M059J (cell line): ENCODE data around the gene COL9A3. TPM values are rescaled to one million over a fixed set of nuclear protein-coding genes. Genes with fewer than 3 reads are reported as not detected.

Experiments used
- DNase-seq: peaks from one replicate; pipeline ENCODE4 v3.0.0-alpha.2; 2012; ENCODE audit warnings: low read depth
- total RNA-seq: library from RNA; depleted of rRNA; stranded (reverse); fragments of >200 nt; shearing (Covaris generic); gene quantifications from 2 replicates; pipeline ENCODE4 v1.2.3, GENCODE V29; 2014

COL9A3 gene
- total RNA-seq, 1 experiment from 2014 or later, result 0.17 TPM

DNA sequence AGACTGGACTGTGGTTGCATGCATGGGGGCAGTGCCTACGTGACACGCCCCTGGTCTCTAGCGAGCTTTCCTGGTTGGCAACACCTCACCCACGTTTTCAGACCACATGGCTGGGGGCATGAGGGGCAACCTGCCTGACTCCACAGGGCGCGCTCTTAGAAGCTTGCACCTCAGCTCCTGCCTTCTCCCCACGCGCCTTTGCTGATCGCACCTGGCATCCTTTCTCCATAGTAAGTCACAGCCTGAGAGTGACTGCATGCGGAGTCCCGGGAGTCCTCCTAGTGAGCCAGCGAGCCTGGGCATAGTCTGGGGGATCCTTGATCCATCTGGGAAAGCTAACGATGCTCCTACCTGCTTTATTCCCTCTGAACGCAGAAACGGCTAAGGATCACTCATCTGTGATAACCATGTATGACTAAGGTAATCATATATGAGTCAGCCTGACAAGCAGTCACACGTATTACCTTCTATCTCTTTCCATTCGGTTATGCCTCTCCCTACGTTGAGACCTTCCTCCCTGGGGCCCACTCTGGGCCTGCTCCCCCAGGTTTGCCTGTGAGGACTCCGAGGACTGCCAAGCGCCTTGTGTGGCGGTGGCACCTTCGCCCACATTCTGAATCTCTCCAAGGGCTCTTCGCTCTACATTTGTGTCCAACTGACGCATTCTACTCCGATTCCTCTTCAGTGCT, 40.2 kb downstream of the COL9A3 start:
- no peak for DNase-seq

GRCh38 chr20:62858058-62858830, 41.4 kb downstream of the COL9A3 start:
- no peak for DNase-seq

DNA sequence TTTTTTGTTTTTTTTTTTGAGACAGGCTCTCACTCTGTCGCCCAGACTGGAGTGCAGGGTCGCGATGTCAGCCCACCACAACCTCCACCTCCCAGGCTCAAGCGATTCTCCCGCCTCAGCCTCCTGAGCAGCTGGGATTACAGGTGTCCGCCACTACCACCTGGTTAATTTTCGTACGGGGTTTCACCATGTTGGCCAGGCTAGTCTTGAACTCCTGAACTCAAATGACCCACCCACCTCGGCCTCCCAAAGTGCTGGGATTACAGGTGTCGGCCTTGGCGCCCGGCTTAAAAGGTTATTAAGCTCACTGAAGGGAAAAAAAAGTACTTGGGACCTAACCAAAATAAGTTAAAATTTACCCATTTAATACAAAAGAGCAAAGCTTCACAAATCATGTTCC, 42.9 kb downstream of the COL9A3 start:
- DNase-seq, result no peak

DNA sequence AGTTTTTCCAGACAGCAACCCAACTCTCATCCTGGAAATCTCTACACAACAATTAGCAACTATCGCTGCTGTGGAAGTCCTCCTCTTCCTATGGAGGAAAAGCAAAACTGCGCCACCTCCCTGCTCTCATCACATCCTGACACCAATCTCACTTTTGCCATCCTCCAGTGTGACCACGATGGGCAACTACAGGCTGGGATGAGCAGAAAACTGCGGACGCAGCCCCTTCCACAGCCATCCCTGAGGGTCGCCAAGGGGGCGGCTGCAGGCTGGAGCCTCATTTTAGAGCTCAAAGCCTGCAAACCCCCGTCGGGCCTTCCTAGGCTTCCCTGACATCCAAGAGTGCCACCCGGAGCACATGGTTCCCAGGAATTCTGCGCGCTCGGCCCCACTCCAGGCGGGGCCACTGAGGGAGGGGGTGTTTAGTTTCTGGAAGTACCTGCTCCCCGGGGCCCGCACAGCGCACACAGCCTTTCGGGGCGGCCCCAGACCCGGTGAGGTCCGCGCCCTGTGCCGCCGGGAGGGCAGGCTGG, 43.6 kb downstream of the COL9A3 start:
- DNase-seq, result peak; percentile 25

- peak; percentile 33 for DNase-seq
Observed at GRCh38 chr20:62860924-62861691, 44.3 kb downstream of the COL9A3 start.

DNA sequence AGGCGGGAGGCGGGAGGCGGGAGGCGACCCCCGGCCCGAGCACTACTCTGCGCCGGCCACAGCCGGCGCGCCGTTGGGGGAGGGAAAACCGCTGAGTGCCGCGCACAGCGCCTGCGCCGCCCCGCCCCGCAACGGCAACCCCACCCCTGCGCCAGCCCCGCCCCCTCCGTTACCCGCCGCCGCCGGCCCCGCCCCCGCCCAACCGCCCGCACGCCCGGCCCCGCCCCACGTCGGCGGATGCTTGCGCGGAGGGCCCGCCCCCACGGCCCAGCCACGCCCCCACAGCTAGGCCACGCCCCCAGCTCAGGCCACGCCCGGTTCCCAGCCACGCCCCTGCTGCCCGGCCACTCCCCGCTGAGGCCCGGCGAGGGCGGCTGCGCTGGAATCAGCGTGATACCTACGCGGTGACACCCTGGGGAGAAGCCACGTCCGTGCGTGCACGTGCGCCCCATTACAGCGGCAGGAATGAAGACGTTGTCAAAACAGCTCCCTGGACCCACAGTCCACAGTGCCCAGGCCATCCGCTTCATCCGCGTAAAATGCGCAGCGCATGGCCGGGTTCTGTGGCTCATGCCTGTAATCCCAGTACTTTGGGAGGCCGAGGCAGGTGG, 45.0 kb downstream of the COL9A3 start, which contains the start of gene TCFL5:
TCFL5 (minus strand) TSS at position 97 of the 611 bp plus-strand sequence. CDS start 152 bp downstream, outside the sequence.
- DNase-seq, result peak; percentile 48

- DNase-seq, result no peak
Observed at GRCh38 chr20:62864207-62864606, 47.4 kb downstream of the COL9A3 start.

DNA sequence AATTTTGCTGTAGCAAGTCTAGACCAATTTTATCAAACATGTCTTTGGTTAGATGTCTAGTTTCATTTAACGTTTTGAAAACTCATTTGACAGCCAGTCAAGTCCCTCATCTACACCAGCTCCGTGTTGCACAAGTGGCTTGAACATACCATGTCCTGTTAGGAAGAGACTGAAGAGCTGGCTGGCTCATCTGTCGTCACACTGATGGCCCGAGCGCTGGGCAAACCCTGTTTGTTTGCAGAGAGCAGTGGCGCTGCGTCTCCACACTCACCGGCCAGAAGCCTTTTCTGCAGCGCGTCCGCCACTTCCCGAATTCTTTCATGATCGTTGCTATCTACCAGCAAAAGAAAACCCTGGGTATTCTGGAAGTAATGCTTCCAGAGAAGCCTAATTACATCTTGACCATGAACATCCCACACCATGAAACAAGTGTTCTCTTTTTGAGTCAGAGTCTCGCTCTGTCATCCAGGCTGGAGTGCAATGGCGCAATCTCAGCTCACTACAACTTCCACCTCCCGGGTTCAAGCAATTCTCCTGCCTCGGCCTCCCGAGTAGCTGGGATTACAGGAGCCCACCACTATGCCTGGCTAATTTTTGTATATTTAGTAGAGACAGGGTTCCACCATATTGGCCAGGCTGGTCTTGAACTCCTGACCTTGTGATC, 55.5 kb downstream of the COL9A3 start:
- DNase-seq, result no peak

DNA sequence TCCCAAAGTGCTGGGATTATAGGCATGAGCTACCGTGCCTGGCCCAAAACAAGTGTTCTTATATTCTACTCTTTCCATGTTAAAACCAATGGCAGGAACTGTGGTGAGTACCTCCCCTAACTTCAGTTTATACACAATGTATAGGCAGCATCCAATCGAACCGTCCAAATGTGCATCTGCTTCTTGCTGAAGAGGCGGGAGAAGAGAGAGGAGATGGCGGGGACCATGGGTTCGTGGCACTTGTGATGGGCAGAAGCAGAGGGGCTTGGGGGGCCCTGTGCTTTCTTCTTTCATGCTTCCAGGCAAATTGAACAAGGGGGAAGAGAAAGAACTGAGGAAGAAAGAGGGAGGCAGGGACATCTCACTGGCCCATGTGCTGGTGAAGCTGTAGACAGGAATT, 56.0 kb downstream of the COL9A3 start:
- no peak for DNase-seq

GRCh38 chr20:62873280-62873679, 56.4 kb downstream of the COL9A3 start:
- no peak for DNase-seq

DNA sequence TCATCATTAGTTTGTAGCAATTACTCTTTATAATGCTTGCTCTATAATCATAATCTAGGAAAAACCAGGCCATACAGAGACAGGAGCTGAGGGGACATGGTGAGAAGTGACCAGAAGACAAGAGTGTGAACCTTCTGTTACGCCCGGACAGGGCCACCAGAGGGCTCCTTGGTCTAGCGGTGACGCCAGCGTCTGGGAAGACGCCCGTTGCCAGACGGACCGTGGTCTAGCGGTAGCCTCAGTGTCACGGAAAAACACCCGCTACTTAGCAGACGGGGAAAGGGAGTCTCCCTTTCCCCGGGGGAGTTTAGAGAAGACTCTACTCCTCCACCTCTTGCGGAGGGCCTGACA, 56.8 kb downstream of the COL9A3 start:
- peak; percentile 85 for DNase-seq

DNA sequence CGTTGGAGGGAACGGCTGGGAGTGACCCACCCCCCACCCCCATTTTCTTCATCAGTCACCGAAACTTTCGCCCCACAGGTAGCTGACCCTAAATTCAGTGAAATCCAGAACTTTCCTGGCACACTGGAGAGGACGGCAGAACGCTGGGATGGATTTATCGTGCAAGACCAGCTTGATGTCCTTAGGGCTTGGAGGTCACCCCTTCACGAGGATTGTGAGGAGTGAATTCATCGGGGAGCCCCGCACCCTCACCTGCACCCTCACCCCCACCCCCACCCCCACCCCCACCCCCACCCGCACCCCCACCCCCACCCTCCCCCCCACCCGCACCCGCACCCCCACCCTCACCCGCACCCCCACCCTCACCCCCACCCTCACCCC, 58.1 kb downstream of the COL9A3 start:
- peak; percentile 32 for DNase-seq

GRCh38 chr20:62875419-62876361, 58.8 kb downstream of the COL9A3 start:
- peak; percentile 94 for DNase-seq

DNA sequence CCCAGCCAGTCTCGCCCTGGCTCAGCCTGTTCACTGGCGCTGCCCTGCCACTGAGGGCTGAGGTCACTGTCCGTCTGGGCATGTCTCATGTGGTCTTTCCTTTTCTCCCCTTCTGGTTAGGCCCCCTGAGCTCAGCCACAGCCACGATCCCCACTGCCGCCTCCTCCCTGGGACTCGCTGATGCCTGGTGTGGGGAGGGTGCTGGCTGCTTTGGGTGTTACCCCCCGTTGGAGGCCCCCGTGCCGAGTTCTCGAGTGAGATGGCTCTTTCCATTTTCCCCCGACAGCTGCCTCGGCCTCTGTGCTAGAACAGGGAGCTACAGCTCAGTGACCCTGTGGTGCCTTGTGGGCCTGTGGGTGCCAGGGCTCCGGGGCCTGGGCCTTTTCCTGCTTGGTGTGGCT, 59.7 kb downstream of the COL9A3 start:
- no peak for DNase-seq

DNA sequence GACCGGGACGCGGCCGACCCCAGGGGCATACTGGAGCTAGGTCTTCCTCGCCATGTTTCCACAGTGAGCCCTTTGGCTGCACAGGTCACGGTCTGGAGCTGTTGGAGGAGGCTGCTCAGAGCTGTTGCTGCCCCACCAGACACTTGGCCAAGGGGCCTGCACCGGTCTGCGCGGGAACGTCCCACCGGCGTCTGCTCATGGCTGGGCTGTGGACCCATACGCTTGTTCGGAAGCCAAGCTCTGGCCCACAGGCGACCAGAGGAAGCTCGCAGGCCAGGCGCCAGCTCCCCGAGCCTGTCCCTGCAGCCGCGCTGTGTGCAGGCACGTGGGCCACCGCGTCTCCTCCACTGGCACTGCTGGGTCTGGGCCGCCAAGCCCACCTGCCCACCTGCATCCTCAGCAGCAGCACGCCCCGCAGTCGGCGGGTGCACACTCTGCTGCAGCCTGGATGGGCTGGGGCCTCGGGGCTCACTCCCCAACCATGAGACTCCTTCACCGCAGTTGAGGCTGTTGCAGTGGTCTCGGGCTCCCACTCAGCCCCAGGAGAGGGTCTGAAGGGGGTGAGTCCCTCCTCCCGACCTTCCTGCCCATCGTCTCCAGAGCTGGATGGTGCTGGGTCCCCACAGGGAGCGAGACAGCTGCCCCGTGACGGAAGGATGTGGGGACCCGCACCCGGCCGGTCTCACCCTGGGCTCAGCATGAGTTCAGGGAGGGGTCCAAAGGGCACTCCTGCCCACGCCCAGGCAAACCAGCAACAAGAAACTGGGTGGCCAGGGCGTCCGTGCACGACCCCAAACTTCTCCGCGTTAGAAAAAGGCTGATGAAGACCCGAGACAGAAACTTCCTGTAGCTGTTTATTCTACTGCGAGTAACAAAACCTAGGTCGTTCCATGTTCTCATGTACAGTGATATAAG, 60.3 kb downstream of the COL9A3 start:
- DNase-seq, result peak; percentile 16

DNA sequence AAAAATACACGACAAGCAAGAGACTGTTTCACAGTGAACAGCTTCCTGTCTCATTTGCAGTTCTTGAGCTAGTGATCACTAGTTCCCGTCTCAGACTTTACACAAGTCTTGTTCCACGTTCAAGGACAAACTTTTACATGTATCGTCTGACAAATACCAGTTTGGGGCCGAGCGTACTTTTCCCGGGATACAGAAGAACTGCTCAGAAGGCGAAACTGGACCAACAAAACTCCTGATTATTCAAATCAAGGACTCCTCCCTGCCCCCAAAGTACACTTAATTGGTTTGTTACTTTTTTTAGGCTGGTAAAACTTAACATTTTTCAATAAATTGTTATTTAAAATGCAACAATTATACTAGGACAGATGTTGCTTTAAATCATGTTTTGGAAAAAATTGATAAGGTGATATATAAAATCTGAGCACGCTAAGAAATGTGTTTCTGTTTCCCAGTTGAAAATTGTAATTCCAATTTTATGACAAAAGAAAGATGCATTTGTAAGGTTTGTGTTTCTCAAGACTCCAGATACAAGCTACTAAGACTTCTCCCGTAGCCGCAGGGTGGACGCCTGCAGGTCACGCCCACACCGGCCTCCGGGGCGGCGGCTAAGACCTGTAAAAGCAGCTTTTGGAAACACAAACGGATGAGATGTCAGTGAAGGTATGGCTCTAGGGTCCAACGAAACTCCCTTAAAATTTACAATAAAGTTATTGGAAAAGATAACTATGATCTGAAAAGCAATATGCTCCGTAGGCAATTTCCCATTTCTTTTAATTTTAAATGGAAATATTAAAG, 61.6 kb downstream of the COL9A3 start:
- DNase-seq, result no peak

DNA sequence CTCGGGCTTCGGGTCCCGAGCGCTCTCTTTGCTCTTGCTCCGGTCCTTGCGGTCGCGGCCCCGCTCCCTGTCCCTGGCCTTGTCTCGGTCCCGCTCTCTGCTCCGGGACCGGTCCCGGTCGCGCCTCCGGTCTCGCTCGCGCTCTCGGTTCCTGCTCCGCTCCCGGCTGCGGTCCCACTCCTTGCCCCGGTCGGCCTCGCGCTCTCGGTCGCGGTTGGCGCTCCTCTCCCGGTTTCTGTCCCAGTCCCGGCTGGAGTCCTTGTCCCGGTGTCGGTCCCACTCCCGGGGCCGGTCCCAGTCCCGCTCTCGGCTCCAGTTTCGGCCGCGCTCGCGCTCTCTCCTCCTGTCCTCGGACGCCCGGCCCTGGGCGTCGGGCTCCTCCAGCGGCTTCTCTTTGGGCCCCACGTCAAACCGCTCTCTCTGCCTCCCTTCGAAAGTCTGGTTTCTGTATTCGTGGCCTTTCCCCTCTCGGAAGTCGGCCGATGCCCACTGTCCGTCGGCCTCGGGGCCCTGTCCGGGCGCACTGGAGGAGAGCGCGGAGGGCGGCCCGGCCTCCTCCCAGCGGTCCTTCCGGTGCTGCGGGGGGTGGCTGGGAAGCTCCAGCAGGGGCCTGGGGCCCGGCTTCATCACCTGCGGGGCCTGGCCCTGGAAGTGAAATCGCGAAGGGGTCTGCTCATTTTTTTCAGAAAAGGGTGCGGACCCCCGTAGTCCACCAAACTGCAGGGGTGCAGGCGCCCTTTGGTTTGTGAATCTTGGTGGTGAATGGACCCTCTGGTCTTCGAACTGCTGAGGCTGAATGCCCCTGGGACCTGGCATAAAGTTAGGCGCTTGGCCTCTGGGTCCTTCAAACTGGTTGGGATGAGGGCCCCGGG, 62.7 kb downstream of the COL9A3 start:
- no peak for DNase-seq
